Camera-type eye (tissue), 1 donor: ENCODE measurements around the gene GNL1. TPM values are rescaled to one million over a fixed set of nuclear protein-coding genes. Genes with fewer than 3 reads are reported as not detected.

Experiments
- total RNA-seq: library from RNA; depleted of rRNA; stranded (reverse); fragments of >200 nt; gene quantifications from one replicate; pipeline ENCODE4 v1.2.3, GENCODE V29; 2014

Gene GNL1
- 37.2 TPM for total RNA-seq

GRCh38 chr6:30556066-30556905 lies at the start of gene GNL1:
GNL1 (minus strand) TSS chr6:30556489; CDS start chr6:30556203, 286 bp downstream.

GRCh38 chr6:30571075-30571761 lies 14.9 kb upstream of the GNL1 start, which contains the start of gene ABCF1:
ABCF1 (plus strand) TSS chr6:30571442; CDS start chr6:30571488, 46 bp downstream.

GRCh38 chr6:30556906-30557682 lies 805 bp upstream of the GNL1 start, which contains the start of gene PRR3:
PRR3 (plus strand) TSS chr6:30557295; CDS start chr6:30557345, 50 bp downstream.

Other genes with a start within 250 kb of the GNL1 start
- gene TRIM39, start 229.6 kb downstream of the GNL1 start, total RNA-seq, result 11.2 TPM
- 24.8 TPM for gene RPP21, start 211.3 kb downstream of the GNL1 start, total RNA-seq
- 137 TPM for gene HLA-E, start 67.0 kb downstream of the GNL1 start, total RNA-seq
- gene PRR3, start 806 bp upstream of the GNL1 start, total RNA-seq, result 16.3 TPM
- gene ABCF1, start 15.0 kb upstream of the GNL1 start, total RNA-seq, result 35.6 TPM
- gene PPP1R10, start 60.8 kb upstream of the GNL1 start, total RNA-seq, result 39.9 TPM
- gene MRPS18B, start 61.4 kb upstream of the GNL1 start, total RNA-seq, result 40.3 TPM
- gene ATAT1, start 70.4 kb upstream of the GNL1 start, total RNA-seq, result 25.5 TPM
- 10.1 TPM for gene C6orf136, start 90.6 kb upstream of the GNL1 start, total RNA-seq
- gene DHX16, start 116.5 kb upstream of the GNL1 start, total RNA-seq, result 29.3 TPM
- gene PPP1R18, start 130.2 kb upstream of the GNL1 start, total RNA-seq, result 20.6 TPM
- gene NRM, start 134.5 kb upstream of the GNL1 start, total RNA-seq, result 4.3 TPM
- gene MDC1, start 160.8 kb upstream of the GNL1 start, total RNA-seq, result 26.2 TPM
- 432 TPM for gene TUBB, start 163.9 kb upstream of the GNL1 start, total RNA-seq
- 68.1 TPM for gene FLOT1, start 186.2 kb upstream of the GNL1 start, total RNA-seq
- gene IER3, start 188.1 kb upstream of the GNL1 start, total RNA-seq, result 7.5 TPM